HG03571 (cell line): ENCODE measurements around the gene COLGALT1.
"Not testable (repeated sequence)": the region's sequence is repeated elsewhere in the genome, so short reads cannot be mapped to it uniquely, and the experiment has no call there.

Source experiments
- ATAC-seq: cut with Tn5 transposase; IDR thresholded peaks from one replicate; pipeline ENCODE4 v1.9.1; 2021; ENCODE audit not compliant: unreplicated experiment

Gene COLGALT1

GRCh38 chr19:17598063-17598462 lies 42.6 kb downstream of the COLGALT1 start:
- not testable (repeated sequence) for ATAC-seq

- ATAC-seq = no peak
Measured at GRCh38 chr19:17598953-17599352, 43.5 kb downstream of the COLGALT1 start.

- ATAC-seq = no peak
Measured at GRCh38 chr19:17599780-17600179, 44.3 kb downstream of the COLGALT1 start.

GRCh38 chr19:17601683-17602082 lies 46.2 kb downstream of the COLGALT1 start:
- no peak for ATAC-seq

- no peak for ATAC-seq
Measured at GRCh38 chr19:17602217-17602616, 46.8 kb downstream of the COLGALT1 start.

DNA sequence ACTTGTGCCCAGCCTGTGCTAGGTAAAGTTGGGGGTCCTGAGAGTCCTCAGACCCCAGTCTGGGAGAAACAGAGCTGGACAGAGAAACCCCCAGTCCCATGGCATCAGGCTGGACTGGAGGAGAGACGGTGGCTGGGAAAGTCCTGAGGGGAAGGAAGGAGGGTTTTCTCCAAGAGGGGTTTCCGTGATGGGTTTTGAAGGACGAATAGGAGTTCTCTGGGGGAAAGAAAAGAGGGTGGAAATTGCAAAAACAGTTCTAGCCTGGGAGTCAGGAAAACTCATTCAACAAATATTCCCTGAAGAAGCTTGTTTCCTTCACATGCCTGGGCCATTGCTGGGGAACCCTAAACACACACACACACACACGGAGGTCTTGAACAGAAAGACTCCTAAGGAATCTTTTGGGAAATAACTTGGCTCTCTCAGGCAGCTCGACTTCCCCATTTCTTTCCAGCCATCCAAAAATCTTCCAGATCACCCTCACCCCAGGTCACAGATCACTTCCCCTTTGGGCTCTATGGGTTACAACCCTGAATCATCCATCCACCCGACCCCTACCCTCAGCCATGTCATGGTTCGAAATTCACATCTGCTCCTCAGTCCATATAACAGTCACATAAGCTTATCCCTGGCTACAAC lies 47.5 kb downstream of the COLGALT1 start:
- no peak for ATAC-seq

GRCh38 chr19:17604372-17605025 lies 49.0 kb downstream of the COLGALT1 start:
- ATAC-seq = no peak

GRCh38 chr19:17605117-17605516 lies 49.7 kb downstream of the COLGALT1 start:
- ATAC-seq = no peak

- peak; percentile 58 for ATAC-seq
Measured at GRCh38 chr19:17605761-17606589, 50.5 kb downstream of the COLGALT1 start.

- no peak for ATAC-seq
Measured at GRCh38 chr19:17606590-17607185, 51.2 kb downstream of the COLGALT1 start.

- ATAC-seq = no peak
Measured at GRCh38 chr19:17607936-17608335, 52.5 kb downstream of the COLGALT1 start.

- no peak for ATAC-seq
Measured at GRCh38 chr19:17610384-17610783, 54.9 kb downstream of the COLGALT1 start.

- no peak for ATAC-seq
Measured at GRCh38 chr19:17611462-17612244, 56.2 kb downstream of the COLGALT1 start.

DNA sequence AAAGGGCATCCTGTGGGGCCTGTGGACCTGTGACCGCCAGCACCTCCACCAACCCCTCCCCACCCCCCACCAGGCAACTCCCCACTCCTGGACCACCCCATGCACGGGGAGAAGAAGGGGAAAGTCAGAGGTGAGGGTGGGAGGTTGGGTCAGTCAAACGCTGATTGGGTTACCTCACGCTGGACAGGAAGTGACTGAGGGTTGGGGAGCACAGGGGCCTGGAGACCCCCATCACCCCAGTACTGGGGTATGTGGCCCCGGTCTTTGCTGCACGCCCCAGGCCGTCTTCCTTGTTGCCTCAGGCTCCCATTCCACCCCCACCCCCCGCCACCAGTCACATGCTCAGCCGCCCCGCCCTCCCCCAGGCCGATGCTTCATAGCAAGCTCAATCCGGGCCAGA lies 59.0 kb downstream of the COLGALT1 start:
- no peak for ATAC-seq

- ATAC-seq = no peak
Measured at GRCh38 chr19:17615889-17616685, 60.6 kb downstream of the COLGALT1 start.

DNA sequence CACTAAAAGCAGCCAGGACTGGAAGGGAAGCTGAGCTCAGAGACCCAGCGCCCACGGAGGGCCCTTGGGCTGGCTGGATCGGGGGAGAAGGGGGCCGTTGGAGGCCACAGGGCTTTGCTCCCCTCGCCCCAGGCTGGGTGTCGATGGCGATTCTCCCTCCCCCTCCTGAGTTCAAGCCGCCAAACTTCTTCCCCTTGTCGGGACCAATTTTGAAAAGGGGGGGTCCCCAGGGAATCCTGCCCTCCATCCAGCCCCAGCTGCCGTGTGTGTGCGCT lies 61.2 kb downstream of the COLGALT1 start:
- ATAC-seq = no peak

DNA sequence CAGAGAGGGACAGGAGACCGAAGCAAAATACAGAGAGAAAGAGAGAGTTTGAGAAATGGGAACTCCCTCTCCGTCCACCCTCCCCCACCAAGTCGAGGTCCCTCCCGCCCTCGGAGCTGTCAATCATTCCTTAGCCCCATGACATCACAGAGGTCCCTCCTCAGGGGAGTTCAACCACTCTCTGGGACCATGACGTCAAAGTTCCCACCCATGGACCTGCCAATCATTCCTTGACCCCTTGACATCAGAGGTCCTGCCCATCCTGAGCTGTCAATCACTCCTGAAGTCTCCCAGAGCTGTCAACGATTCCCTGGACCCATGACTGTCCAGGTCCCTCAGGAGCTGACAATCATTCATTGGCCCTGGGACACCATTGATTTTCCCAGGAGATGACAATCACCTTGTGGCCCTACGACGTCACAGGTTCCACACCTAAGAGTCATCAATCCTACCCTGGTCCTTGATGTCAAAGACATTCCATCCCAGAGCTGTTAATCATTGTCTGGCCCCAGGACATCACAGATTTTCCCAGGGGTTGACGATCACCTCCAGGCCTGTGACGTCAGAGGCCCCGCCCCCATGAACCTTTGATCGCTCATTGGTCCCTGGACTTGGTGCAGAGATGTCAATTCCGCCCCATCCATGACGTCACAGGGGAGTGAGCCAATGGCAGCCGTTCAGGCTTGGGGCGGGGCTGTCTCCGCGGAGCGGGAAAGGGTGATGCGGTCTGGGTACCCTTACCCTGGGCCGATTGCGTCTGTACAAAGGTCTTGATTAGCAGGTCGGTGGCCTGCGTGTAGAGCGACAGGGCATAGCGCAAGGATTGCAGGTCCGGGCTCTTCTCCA lies 61.7 kb downstream of the COLGALT1 start:
- ATAC-seq = no peak

- ATAC-seq = no peak
Measured at GRCh38 chr19:17617807-17618192, 62.4 kb downstream of the COLGALT1 start.

- ATAC-seq = no peak
Measured at GRCh38 chr19:17618281-17618903, 62.9 kb downstream of the COLGALT1 start.
